AG04449 (cell line): ENCODE data around the gene NCK1.
"Not testable (repeated sequence)": the region's sequence is repeated elsewhere in the genome, so short reads cannot be mapped to it uniquely, and the experiment has no call there.

Source experiments
- CTCF ChIA-PET: fragments of 350-600 bp; formaldehyde crosslinking; extraction: SDS; loops from one replicate; lab custom pipeline; 2021; ENCODE audit warnings: antibody characterized with exemption; lab: Yijun Ruan, JAX
- POLR2A ChIA-PET: fragments of 400-600, 350-600 bp; formaldehyde crosslinking; extraction: SDS; loops from one replicate; lab custom pipeline; 2020; ENCODE audit warnings: antibody characterized with exemption, inconsistent platforms; lab: Yijun Ruan, JAX
- DNase-seq: peaks from one replicate; pipeline ENCODE4 v3.0.0-alpha.2; 2010; ENCODE audit warnings: low read depth, low spot score
- H3K4me3 ChIP-seq: 2 replicates; pipeline ENCODE4 v1.5.1; 2011; ENCODE audit warnings: low read depth, mild to moderate bottlenecking, control low read depth, low read length
- TF ChIP-seq, protein P1 (sequence below): IDR thresholded peaks from one replicate; pipeline ENCODE4 v1.5.1; 2011; ENCODE audit warnings: mild to moderate bottlenecking, moderate library complexity, low read length, control low read depth, inconsistent platforms; ENCODE audit not compliant: insufficient read depth; ENCODE audit errors: missing control alignments

Gene NCK1

DNA sequence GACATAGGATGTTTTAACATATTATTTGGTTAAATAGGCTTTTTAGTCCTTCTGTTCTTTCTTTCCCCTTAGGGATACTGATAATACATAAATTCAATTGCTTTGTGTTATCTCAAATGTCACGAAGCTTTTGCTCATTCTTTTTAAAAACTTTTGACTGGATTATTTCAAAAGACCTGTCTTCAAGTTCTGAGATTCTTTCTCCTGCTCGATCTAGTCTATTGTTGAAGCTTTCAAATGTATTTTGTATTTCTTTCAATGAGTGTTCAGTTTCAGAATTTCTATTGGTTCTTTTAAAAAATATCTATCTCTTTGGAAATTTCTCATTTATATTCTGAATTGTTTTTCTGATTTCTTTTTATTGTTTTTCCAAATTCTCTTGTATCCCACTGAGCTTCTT, 112.7 kb downstream of the NCK1 start:
- CTCF ChIA-PET = no interaction called here
- DNase-seq = no peak
- TF ChIP-seq, protein P1, sequence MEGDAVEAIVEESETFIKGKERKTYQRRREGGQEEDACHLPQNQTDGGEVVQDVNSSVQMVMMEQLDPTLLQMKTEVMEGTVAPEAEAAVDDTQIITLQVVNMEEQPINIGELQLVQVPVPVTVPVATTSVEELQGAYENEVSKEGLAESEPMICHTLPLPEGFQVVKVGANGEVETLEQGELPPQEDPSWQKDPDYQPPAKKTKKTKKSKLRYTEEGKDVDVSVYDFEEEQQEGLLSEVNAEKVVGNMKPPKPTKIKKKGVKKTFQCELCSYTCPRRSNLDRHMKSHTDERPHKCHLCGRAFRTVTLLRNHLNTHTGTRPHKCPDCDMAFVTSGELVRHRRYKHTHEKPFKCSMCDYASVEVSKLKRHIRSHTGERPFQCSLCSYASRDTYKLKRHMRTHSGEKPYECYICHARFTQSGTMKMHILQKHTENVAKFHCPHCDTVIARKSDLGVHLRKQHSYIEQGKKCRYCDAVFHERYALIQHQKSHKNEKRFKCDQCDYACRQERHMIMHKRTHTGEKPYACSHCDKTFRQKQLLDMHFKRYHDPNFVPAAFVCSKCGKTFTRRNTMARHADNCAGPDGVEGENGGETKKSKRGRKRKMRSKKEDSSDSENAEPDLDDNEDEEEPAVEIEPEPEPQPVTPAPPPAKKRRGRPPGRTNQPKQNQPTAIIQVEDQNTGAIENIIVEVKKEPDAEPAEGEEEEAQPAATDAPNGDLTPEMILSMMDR = no peak
- POLR2A ChIA-PET = no interaction called here
- no peak overlapping the region for H3K4me3 ChIP-seq

DNA sequence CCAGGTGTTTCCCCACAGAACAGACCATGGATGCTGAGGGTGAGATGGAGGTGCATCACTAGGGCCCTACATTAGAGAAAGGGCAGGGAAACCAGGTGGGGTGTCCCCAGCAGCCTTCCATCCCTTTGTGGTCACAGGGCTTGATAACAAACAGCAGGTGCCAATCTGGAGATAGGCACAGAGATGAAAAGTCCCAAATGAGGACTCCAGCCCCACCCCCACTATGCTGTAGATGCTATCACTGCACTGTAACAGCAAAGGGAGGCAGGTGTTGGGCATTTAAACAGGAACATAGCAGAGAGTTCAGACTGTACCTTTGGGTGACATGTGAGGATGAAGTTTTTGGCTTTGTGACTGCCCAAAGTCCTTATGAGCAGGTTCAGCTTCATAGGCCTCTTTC, 117.2 kb downstream of the NCK1 start:
- CTCF ChIA-PET = no interaction called here
- DNase-seq = no peak
- H3K4me3 ChIP-seq = no peak overlapping the region
- POLR2A ChIA-PET = no interaction called here
- TF ChIP-seq, protein P1 = no peak

DNA sequence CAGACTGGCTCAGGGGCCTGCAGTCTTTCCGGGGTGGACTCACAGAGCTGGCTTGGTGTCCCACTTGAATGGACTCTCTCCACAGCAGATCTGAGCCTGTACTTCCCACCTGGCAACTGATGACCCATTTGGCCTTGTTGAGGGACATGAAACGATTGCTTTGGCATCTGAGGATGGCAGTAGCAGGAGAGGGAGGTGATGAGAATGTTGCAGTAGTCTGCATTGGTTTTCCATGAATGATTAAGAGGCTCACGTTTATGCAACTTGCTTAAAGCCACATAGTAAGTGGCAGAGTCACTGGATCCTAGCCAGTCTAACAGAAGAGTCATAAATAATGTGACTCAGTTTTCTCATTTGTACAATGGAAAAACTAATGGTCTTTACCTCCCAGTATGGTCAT, 117.7 kb downstream of the NCK1 start:
- H3K4me3 ChIP-seq = no peak overlapping the region
- TF ChIP-seq, protein P1 = no peak
- ChIA-PET CTCF (no interaction called here), POLR2A (no interaction called here)
- DNase-seq = no peak

DNA sequence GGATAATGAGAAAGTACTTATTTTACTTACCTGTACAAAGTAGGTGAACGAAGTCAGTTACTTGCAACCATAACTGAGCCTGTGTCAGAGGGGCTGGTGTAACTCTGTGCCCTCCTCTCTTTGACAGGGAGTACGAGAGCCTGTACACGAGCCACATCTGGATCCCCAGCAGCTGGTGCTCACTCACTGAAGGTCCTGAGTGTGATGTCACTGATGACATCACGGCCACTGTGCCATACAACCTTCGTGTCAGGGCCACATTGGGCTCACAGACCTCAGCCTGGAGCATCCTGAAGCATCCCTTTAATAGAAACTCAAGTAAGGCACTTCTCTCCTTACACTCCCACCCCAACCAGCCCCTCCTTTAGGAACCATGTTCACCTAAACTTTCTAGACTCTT, 120.0 kb downstream of the NCK1 start:
- CTCF ChIA-PET = no interaction called here
- H3K4me3 ChIP-seq = no peak overlapping the region
- no peak for DNase-seq
- TF ChIP-seq, protein P1 = no peak
- POLR2A ChIA-PET = no interaction called here

DNA sequence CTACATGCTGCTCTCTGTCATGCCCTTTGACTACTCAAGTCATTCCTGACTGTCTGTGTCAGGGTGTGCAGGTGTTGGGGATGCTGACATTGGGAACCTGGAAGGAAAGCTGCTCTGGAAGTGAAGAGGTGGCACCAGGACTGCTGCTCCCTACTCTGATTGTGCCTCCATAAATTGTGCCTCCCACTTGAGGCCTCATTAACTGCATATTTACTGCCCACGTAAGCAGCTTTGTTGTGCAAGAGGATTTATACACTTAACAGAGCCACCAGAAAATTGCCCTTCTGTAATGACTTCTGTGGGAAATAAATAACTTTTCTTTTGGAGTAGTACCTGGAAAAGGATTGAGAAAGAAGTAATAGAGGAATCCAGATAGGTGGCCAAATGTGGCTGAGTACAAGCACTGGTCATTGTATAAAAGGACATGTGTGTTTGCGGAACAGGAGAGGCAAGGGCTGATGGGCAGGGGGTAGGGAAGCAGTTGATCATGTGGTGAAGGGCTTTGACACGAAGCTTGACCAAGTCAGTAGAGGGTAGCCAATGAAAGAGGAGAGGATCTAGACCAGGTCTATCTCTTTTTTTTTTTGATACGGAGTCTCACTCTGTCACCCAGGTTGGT, 120.6 kb downstream of the NCK1 start:
- DNase-seq = no peak
- H3K4me3 ChIP-seq = no peak overlapping the region
- ChIA-PET CTCF (interaction anchor here (1.4 kb wide), 1 partner anchor 50 kb away, joined by 5 read pairs; no protein-coding TSS in a partner anchor), POLR2A (no interaction called here)
- TF ChIP-seq, protein P1 = no peak

DNA sequence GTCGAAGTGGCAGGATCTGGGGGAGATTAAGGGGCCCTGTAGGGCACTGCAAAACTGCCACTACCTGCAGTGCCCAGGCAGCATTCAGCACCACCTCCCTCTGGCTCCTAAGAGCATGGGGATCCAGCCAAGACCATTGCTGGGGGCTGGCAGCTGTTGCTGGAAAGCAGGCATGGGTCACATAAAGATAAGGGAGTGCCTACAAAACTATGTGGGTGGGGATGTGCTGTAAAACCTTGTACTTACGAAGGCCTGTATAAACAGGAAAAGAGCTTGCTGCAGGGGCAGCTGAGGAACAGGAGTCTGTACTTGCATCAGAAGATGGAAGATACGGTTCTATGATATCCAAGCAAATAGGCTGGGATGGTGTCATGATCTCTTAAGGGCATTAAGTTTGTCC, 122.8 kb downstream of the NCK1 start:
- TF ChIP-seq, protein P1 = no peak
- no peak overlapping the region for H3K4me3 ChIP-seq
- ChIA-PET POLR2A (no interaction called here), CTCF (interaction anchor here (2.0 kb wide), 1 partner anchor 29 kb away, joined by 7 read pairs; no protein-coding TSS in a partner anchor)
- peak; percentile 31 for DNase-seq

DNA sequence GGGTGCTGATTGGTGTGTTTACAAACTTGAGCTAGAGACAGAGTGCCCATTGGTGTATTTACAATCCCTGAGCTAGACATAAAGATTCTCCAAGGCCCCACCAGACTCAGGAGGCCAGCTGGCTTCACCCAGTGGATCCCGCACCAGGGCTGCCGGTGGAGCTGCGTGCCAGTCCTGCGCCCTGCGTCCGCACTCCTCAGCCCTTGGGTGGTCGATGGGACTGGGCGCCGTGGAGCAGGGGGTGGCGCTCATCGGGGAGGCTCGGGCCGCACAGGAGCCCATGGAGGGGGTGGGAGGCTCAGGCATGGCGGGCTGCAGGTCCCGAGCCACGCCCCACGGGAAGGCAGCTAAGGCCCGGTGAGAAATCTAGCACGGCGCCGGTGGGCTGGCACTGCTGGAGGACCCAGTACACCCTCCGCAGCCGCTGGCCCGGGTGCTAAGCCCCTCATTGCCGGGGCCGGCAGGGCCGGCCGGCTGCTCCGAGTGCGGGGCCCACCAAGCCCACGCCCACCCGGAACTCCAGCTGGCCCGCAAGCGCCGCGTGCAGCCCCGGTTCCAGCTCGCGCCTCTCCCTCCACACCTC, 125.5 kb downstream of the NCK1 start:
- CTCF ChIA-PET, H3K4me3 ChIP-seq, POLR2A ChIA-PET, DNase-seq: not testable (repeated sequence)
